GM19438 (cell line): Measurements from ENCODE around the gene AGRN.
"Not testable (repeated sequence)": the region's sequence is repeated elsewhere in the genome, so short reads cannot be mapped to it uniquely, and the experiment has no call there.

Experiments
- ATAC-seq: cut with Tn5 transposase; IDR thresholded peaks from one replicate; pipeline ENCODE4 v1.9.1; 2021; ENCODE audit warnings: low read depth; ENCODE audit not compliant: unreplicated experiment

AGRN gene

GRCh38 chr1:981491-981954 lies 38.4 kb upstream of the AGRN start:
- no peak for ATAC-seq

- ATAC-seq: no peak
Measured at GRCh38 chr1:981955-982558, 37.9 kb upstream of the AGRN start, which contains the start of gene PERM1. TSS of gene PERM1 (minus strand) at chr1:982093. CDS start at chr1:981029, 1,064 bp downstream.

DNA sequence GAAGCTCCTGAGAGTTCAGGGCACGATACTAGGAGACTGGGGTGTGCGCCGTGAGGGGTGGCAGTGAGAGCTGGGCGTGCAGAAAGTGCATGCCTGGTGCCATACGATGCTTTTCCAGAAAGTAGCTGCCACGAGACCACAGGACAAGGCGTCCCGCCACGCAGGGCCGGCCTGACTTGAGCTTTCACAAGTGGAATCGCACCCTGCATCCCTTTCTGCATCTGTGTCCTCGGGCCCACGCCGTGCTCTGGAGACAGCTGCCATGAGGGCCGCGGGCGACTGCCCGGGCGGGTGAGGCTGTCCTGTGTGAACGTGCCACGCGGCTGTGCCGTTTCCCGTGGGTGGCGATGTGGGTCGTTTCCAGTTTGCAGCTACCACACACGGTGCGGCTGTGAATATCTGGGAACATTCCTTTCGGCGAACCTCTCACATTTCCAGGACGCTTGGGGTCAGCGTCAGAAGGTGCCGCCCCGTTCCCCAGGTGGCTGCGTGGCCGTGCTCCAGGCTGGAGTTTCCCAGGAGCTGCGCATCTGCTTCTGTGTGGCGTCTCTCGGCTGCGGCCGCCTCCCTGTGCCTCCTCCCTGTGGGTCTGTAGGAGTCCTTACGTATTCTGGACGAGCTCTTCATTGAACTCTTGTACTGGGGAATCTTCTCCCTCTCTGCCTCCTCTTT lies 37.0 kb upstream of the AGRN start:
- no peak for ATAC-seq

- no peak for ATAC-seq
Measured at GRCh38 chr1:983798-984475, 36.0 kb upstream of the AGRN start.

- no peak for ATAC-seq
Measured at GRCh38 chr1:984476-984814, 35.5 kb upstream of the AGRN start.

DNA sequence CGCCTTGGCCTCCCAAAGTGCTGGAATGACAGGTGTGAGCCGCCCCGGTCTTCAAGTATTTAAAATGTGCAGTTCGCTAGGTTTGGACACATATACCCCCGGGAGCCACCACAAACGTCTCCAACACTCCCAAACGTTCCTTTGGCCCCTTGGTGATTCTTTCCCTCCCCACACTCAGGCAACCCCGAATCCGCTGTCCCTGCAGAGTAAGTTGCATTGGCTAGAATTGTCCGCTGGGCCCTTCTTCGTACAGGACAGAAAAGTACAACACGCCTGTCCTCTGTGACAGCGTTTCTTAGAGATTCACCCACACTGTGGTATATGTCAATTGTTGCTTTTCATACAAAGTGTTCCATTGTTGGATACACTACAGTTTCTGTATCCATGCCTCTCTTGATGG lies 34.8 kb upstream of the AGRN start:
- ATAC-seq: no peak

DNA sequence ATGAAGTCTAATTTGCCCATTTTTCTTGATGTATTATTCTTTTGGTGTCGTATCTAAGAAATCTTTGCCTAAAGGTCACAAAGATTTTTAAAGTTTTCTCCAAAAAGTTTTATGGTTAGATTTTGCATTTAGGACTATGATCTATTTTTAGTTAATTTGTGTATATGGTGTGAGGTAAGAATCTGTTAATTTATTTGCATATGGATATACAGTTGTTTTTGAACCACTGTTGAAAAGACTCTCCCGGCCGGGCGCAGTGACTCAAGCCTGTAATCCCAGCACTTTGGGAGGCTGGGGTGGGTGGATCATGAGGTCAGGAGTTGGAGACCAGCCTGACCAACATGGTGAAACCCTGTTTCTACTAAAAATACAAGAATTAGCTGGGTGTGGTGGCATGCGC lies 31.9 kb upstream of the AGRN start:
- ATAC-seq: not testable (repeated sequence)

DNA sequence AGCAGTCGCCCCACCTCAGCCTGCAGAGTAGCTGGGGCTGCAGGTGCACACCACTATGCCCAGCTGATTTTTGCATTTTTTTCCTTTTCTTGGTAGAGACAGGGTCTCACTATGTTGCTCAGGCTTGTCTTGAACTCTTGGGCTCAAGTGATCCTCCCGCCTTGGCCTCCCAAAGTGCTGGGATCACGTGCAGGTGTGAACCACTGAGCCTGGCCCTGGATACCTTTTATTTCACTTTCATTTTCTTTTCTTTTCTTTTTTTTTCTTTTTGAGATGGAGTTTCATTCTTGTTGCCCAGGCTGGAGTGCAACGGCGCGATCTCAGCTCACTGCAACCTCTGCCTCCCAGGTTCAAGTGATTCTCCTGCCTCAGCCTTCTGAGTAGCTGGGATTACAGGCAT lies 28.6 kb upstream of the AGRN start:
- ATAC-seq: not testable (repeated sequence)

DNA sequence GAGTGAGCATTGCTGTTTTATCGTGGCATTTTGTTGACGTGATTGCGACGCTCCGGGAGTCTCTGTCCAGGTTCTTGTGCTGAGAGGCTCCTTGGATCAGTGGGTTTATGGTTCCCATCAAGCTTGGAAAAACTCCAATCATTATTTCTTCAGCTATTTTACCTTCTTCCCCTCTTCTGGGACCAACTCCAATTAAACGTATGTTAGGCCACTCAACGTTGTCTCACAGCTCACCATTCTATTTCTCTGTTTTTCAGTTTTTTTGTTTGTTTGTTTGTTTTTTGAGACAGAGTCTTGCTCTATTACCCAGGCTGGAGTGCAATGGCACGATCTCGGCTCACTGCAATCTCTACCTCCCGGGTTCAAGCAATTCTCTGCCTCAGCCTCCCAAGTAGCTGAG lies 28.0 kb upstream of the AGRN start:
- ATAC-seq: no peak

DNA sequence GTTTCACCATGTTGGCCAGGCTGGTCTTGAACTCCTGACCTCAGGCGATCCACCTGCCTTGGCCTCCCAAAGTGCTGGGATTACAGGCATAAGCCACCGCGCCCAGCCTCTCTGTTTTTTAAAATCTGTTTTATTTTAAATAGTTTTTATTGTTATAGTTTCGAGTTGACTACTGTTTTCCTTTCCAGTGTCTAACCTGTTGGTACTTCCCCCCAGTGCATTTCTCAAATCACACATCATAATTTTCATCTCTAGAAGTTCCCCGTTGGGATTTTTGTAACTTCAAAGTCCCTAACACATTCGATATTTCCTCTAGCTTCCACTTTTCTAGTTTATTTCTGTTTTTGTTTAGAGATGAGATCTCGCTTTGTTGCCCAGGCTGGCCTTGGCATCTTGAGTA lies 27.6 kb upstream of the AGRN start:
- no peak for ATAC-seq

- no peak for ATAC-seq
Measured at GRCh38 chr1:993379-993995, 26.4 kb upstream of the AGRN start.

- not testable (repeated sequence) for ATAC-seq
Measured at GRCh38 chr1:994546-994945, 25.4 kb upstream of the AGRN start.

GRCh38 chr1:995665-996633 lies 24.0 kb upstream of the AGRN start:
- no peak for ATAC-seq

GRCh38 chr1:996851-997712 lies 22.8 kb upstream of the AGRN start:
- ATAC-seq: no peak

DNA sequence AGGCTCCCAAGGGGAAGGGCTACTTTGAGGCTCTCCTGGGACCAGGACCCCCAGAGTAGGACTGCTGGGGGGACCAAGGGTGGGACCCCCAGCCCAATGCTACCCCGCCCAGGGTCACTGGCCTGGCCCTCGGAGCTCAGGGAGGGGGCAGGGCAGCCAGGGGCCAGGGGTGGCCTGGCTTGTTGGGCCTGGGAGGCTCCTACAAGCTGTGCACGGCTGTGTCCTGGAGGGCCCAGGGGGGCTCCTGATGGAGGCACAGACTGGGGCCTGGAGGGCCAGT lies 22.3 kb upstream of the AGRN start:
- ATAC-seq: no peak

DNA sequence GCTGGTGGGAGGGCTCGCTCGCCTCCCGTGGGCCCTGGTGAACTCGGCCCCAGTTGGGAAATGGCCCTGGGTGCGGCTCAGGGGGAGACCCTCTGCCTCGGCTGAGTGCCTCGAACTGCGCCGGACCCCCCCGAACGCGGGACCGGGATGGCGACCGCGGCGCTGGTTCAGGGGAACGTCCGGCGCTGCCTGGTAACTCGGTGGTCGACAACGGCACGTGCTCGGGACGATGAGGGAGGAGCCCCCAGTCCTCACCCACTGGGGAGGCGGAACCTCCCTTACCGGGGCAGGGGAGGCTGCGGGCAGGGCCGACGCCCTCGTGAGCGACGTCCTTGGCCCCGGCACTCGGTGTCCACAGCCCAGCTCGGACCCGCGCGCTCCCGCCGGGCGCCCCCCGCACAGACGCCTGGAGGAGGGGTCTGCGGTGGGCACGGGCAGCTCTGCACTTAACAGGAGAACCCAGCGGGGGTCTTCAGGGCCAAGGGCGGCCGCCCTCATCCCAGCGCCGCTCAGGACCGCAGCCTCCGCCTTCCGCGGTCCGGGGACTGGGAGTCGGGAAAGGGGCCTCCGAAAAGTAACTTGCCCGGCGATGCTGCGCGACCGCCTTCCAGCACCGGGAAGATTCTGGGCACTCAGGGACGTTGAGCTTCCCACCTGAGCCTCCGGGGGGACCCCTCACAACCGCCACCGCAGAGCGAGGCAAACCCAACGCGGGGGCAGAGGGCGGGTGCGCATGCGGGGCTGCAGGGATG lies 21.8 kb upstream of the AGRN start:
- no peak for ATAC-seq

DNA sequence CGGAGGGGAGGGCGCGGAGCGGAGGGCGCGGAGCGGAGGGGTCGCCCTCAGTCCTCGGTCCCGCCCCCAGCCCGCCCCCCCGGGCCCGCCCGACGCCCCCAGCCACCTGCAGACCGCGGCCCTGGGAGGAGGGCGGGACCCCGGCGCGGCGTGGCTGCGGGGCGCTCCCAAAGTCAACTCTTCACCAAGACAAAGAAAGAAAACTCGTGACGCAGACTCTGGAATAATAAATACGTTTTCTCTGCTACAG lies 21.2 kb upstream of the AGRN start:
- no peak for ATAC-seq

GRCh38 chr1:998995-999724 lies 20.8 kb upstream of the AGRN start:
- ATAC-seq: no peak
